Right cardiac atrium (tissue), 5 donors: ENCODE data around the gene IL4I1. TPM values are rescaled to one million over a fixed set of nuclear protein-coding genes. Genes with fewer than 3 reads are reported as not detected.

Experiments used
- ATAC-seq, 2 donors: fragments of 200-7000 bp; cut with Tn5 transposase; one replicate each; pipeline versions ENCODE4 v1.8.0 to v1.9.1; 2020; ENCODE audit warnings: moderate library complexity in 2 of 2, mild to moderate bottlenecking in 1 of 2
- DNase-seq, 3 donors: peaks; one replicate each; pipeline ENCODE4 v3.0.0-alpha.2; 2020
- H3K27ac ChIP-seq: one replicate; pipeline ENCODE4 v1.5.1; 2013; ENCODE audit warnings: mild to moderate bottlenecking, low read length, control low read depth, moderate library complexity
- H3K27me3 ChIP-seq: one replicate; pipeline ENCODE4 v1.6.1; 2013; ENCODE audit not compliant: control insufficient read depth, insufficient read depth
- H3K4me1 ChIP-seq: one replicate; pipeline ENCODE4 v1.6.1; 2013; ENCODE audit warnings: low read length; ENCODE audit not compliant: control insufficient read depth, insufficient read depth
- H3K4me3 ChIP-seq: one replicate; pipeline ENCODE4 v1.5.1; 2013; ENCODE audit warnings: low read length, control low read depth
- H3K9me3 ChIP-seq: one replicate; pipeline ENCODE4 v1.6.1; 2013; ENCODE audit warnings: low read length; ENCODE audit not compliant: control insufficient read depth
- WGBS: extraction: QIAGEN DNeasy Blood & Tissue Kit; methylation state at CpG from one replicate; pipeline ENCODE4 v1.1.7; 2013; 5-methylcytosine and 5-hydroxymethylcytosine counted together
- intact Hi-C, 4 donors: fragments of 100-400 bp; cut with DNase I; formaldehyde crosslinking; loops; one replicate each; pipeline versions ENCODE4 v1.11.0 to v1.14.0; 2022 to 2023
- polyA plus RNA-seq: library from polyadenylated mRNA; stranded (reverse); fragments of 200-250 nt; gene quantifications from one replicate; pipeline ENCODE4 v1.2.3, GENCODE V29; 2013
- total RNA-seq, 4 donors: library from RNA; stranded (reverse); fragmentation: NEBNext Ultra II Directional; extraction: Animal tissue kit (Norgen Biotek cat#: 25700); gene quantifications; one replicate each; pipeline ENCODE4 v1.2.1, GENCODE V29; 2021
- donor health status: healthy with polysubstance abuse.
- donor health status: DM: no; HTN: yes; CAD: no.
- donor health status: DM: no; HTN: no; CAD: no.
- donor health status: DM: no; HTN: yes; CAD: no; lungs with severe emphysema.
- donor health status: DM: yes; HTN: yes; CAD: no.

Gene IL4I1
- total and polyA plus RNA-seq, 5 donors = 0.24 to 0.92 (median 0.45) TPM; not detected in 1

DNA sequence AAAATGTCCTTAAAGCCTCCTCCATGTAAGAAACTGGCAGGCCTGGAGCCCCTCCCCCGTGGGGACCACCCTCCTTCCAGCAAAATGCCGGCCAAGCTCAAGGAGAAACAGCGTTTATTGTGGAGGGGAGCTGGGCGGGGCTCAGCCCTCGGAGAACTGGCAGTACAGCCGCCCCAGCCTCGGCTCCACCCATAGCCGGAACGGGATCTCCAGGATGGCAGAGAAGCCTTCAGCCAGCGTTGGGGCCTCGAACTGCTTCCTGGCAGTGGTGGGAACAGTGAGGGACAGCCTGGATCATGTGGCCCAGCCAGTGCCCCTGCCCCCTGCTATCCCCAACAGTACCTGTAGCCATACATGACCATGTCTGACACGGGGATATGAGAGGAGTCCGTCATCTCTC, 35.6 kb downstream of the IL4I1 start:
- peak; percentile 80 to 94 (median 84) for DNase-seq
- Histone ChIP-seq H3K4me3 (no peak overlapping the region), H3K4me1 (peaks cover 2% of the 10 kb centered on the region), H3K27ac (no peak overlapping the region), H3K27me3 (no peaks in the 10 kb centered on the region), H3K9me3 (no peaks in the 10 kb centered on the region)
- intact Hi-C loops = loop anchor here in 2 of 4 donors (10.0 kb wide), 1 partner anchor 46 kb away; the partner anchor contains the start of genes FUZ (in 2 of the 2) and MED25 (in 2 of the 2)
- ATAC-seq = peak; percentile 26 to 27
- 34% methylated on average over 13 of the region's 13 CpGs for WGBS

DNA sequence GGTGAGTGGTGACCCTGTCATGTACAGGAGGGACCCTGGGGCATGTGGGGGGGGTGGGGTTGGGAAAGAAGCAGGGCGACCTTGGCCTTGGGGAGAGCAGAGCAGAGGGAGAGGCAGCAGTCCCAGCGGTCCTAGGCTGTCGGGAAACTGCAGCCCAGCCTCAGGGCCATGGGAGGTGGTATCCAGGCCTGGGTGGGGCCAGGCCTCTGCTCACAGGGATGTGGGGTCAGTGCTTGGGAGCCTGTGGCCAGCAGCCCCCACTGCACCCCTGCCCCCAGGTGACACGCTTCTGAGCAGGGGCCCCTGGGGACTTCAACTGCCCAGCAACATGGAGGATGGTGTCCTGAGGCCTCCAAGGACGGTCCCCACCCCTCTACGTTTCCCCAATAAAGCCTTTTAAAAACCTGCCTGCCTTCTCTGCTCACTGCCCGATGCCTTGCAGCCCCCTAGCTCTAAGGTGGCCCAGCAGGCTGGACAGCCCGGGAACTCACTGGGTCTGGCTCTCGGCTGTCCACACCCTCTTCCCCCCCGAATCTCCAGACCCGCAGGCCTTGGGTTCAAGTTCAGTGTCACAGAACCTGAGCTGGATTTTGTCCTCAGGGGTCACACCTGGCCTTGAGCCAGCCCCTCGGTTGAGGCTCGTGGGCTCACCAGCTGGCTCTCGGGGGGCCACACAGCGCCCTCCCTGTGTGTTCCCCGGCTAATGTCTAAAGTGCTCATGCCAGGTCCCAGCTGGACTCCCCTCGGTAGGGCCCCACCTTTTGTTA, 36.2 kb downstream of the IL4I1 start:
- no peaks in the 10 kb centered on the region for H3K9me3 ChIP-seq
- peak in 2 of 3 donors; percentile 52 to 61 for DNase-seq
- no peak overlapping the region for H3K4me3 ChIP-seq
- 66% methylated on average over 17 of the region's 17 CpGs for WGBS
- intact Hi-C loops = loop anchor here in 2 of 4 donors (10.0 kb wide), 1 partner anchor 46 kb away; the partner anchor contains the start of genes FUZ (in 2 of the 2) and MED25 (in 2 of the 2)
- H3K4me1 ChIP-seq = peaks cover 2% of the 10 kb centered on the region
- H3K27ac ChIP-seq = no peak overlapping the region
- no peaks in the 10 kb centered on the region for H3K27me3 ChIP-seq
- ATAC-seq = no peak

DNA sequence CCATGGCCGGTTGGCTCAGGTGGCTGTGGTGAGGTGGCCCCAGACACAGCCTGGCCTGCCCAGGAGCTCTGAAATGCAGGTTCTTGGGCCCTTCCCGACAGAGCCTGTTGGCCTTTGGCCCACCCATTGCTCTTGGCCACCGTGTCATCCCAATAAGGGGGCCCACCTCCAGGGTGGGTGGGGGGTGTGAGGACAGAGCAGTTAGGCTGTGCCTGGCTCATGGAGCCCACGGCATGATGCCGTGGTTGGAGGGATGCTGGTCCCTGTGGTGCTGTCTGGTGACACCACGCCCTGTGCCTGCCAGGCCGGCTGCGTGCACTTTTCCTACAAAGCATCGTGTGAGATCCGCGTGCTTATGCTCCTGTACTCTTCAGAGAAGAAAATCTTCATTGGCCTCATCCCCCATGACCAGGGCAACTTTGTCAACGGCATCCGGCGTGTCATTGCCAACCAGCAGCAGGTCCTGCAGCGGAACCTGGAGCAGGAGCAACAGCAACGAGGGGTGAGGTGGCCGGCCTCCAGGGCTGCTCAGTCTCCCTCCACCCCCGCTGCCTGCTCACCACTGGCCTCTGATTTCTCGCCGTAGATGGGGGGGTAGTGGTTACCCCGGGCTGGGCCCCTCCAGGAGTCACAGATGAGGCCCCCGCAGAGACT, 36.9 kb downstream of the IL4I1 start:
- Histone ChIP-seq H3K9me3 (no peaks in the 10 kb centered on the region), H3K27ac (no peak overlapping the region), H3K4me1 (no peaks in the 10 kb centered on the region), H3K4me3 (no peak overlapping the region), H3K27me3 (no peaks in the 10 kb centered on the region)
- DNase-seq (peak; percentile 18 to 61 (median 60)), ATAC-seq (no peak)
- intact Hi-C loops = loop anchor here in 2 of 4 donors (10.0 kb wide), 2 partner anchors 45 to 175 kb away; partner anchors contain the start of genes FUZ (in 2 of the 2), MED25 (in 2 of the 2) and ADM5 (in 1 of the 2)
- 80% methylated on average over 22 of the region's 22 CpGs for WGBS

DNA sequence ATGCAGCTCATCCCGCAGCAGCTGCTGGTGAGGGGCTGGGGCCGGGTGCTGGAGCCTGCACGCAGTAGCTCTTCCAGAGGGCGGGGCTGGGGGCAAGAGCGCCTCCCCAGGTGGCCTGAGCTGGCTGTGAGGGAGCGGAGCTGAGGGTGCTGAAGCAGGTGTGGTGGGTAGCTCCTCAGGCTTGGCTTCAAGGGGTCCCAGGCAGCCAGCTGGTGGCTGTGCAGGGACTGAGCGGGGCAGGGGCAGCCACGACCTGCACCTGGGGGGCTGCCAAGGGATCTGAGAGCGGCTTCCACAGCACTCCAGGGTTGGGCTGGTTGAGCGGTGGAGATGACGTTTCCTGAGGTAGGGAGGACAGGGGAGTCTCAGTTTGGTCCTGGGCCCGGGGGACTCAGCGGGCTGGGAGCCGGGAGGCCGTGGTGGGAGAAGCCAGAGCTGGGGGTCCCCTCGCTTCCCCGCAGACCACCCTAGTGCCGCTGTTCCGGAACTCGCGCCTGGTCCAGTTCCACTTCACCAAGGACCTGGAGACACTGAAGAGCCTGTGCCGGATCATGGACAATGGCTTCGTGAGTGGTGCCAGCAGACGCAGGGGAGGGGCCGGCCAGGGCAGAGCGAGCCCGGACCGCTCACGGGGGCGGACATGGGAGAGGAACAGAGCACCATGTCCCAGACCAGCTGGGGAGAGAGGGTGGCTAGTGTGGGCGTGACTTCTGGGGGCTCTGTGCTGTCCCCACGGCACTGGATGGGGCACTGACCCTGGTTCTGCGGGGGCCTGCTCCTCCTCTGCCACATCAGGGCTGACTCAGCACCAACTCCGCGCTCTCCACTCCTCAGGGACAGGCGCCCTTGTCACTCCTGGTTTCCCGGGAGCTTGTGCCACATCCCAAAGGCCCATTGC, 38.4 kb downstream of the IL4I1 start:
- Histone ChIP-seq H3K4me3 (no peak overlapping the region), H3K9me3 (no peaks in the 10 kb centered on the region), H3K4me1 (no peaks in the 10 kb centered on the region), H3K27ac (no peak overlapping the region), H3K27me3 (no peaks in the 10 kb centered on the region)
- DNase-seq (peak in 2 of 3 donors; percentile 56 to 68), ATAC-seq (no peak)
- intact Hi-C loops = loop anchor here in 1 of 4 donors (10.0 kb wide), 1 partner anchor 174 kb away; the partner anchor contains the start of gene ADM5
- WGBS = 80% methylated on average over 37 of the region's 37 CpGs

DNA sequence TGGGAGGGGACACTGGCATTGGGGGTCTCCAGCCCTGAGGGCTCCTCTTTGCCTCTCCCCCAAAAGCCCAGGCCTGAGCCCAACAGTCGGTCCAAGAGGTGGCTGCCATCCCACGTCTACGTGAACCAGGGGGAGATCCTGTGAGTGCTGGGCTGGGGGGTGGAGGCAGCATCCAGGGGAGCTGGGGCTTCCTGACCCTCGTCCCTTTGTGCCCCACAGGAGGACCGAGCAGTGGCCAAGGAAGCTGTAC, 38.9 kb downstream of the IL4I1 start:
- WGBS = 75% methylated on average over 5 of the region's 5 CpGs
- ATAC-seq (no peak), DNase-seq (no peak)
- Histone ChIP-seq H3K27ac (no peak overlapping the region), H3K27me3 (no peaks in the 10 kb centered on the region), H3K4me3 (no peak overlapping the region), H3K9me3 (no peaks in the 10 kb centered on the region), H3K4me1 (no peaks in the 10 kb centered on the region)
- intact Hi-C loops = loop anchor here in 1 of 4 donors (10.0 kb wide), 1 partner anchor 173 kb away; the partner anchor contains the start of gene ADM5

DNA sequence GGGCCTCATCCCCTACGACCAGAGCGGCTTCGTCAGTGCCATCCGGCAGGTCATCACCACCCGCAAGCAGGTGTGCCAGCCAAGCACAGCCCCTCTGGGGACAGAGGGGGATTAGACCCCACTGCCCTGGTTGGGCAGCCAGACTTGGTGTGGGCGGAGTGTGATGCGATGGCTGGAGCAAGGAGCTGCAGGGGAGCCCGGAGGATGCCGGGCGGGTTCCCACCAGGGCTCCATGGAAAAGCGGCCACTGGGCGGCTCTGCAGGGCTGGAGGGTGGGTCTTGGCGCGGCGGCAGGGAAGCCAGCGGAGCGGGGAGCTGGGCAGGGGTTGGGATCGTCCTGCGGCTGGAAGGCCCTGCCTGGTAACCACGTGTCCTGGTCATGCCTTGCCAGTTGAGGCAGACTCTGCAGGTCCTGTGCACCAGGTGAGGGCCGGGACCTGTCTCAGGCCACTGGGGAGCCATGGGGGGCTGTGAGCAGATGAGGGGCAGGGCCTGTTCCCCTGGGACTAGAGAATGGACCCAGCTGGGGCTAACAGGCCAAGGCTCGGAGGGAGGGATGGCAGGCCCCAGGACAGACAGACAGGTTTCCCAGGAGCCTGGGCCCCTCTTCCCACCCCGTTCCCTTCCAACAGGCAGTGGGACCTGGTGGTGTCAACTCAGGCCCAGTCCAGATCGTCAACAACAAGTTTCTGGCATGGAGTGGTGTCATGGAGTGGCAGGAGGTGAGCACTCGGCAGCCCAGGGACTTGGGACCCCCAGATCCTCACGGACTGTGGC, 39.4 kb downstream of the IL4I1 start:
- 92% methylated on average over 26 of the region's 26 CpGs for WGBS
- H3K9me3 ChIP-seq = no peaks in the 10 kb centered on the region
- H3K4me3 ChIP-seq = no peak overlapping the region
- peaks cover 5% of the 10 kb centered on the region for H3K4me1 ChIP-seq
- H3K27me3 ChIP-seq = no peaks in the 10 kb centered on the region
- ATAC-seq = no peak
- peak in 2 of 3 donors; percentile 48 to 68 for DNase-seq
- no peak overlapping the region for H3K27ac ChIP-seq
- intact Hi-C loops = loop anchor here in 1 of 4 donors (10.0 kb wide), 1 partner anchor 172 kb away; the partner anchor contains the start of gene ADM5

DNA sequence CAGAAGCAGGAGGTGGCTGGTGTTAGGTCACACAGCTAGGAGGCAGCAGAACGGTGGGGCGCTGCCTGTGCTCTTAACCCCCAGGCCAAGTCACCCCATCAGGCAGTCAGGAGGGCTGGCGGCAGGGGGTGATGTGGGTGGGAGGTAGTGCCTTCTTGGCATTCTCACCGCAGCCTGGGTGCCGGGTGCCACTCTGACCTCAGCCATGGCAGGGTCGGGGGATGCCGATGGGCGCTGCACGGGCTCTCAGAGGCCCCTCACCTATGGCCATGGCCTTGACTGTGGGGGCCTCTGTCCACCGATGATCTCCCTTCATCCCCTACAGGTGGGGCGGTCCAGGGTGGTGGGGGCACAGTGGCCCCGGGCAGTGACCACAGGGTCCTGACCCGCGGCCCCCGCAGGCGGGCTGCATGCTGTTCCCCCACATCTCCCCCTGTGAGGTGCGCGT, 40.1 kb downstream of the IL4I1 start:
- intact Hi-C loops = loop anchor here in 1 of 4 donors (10.0 kb wide), 1 partner anchor 172 kb away; the partner anchor contains the start of gene ADM5
- WGBS = 91% methylated on average over 18 of the region's 18 CpGs
- H3K27ac ChIP-seq = no peak overlapping the region
- H3K27me3 ChIP-seq = no peaks in the 10 kb centered on the region
- DNase-seq (peak in 2 of 3 donors; percentile 55 to 59), ATAC-seq (peak in 1 of 2 donors; percentile 0)
- no peak overlapping the region for H3K4me3 ChIP-seq
- no peaks in the 10 kb centered on the region for H3K9me3 ChIP-seq
- peaks cover 6% of the 10 kb centered on the region for H3K4me1 ChIP-seq

DNA sequence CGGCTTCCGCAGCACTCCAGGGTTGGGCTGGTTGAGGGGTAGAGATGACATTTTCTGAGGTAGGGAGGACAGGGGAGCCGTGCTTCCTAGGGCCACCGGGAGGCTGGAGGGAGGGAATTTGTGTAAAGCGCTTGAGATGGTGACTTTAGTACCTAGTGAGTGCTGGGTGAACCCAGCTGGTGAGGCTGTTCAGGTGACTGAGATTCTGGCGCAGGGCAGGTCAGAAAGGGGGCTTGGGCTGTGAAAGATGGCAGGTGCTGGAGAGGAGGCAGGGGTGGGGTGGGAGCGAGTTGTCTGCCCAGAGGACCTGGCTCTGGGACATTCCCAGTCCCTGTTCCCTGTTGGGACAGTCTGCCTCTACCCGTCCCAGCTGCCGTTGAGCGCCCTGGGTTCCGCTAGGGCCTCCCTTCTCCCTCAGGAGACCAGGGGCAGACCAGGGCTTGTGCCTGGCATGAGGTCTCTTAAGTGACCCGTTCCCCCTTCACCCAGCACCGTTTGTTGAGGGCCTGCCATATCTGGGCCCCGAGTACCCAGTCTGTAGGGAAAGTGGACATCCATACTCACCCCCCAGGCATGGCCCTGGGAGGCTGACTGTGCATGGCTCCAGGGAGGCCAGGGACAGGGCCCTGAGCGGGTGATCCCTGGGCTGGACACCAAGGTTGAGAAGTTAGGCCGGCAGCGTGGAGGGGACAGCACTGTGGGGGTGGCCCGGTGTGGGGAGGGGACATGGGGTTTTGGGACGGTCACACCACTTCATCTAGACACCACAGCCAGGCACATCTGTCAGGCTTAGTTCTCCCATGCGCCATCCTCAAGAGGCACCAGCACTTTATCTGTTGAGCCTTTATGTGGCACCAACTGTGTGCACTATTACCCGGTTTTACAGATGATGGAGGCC, 40.8 kb downstream of the IL4I1 start:
- peaks cover 6% of the 10 kb centered on the region for H3K4me1 ChIP-seq
- WGBS = 78% methylated on average over 21 of the region's 21 CpGs
- intact Hi-C loops = loop anchor here in 1 of 4 donors (10.0 kb wide), 1 partner anchor 171 kb away; the partner anchor contains the start of gene ADM5
- H3K4me3 ChIP-seq = no peak overlapping the region
- DNase-seq = peak in 2 of 3 donors; percentile 57 to 63
- no peaks in the 10 kb centered on the region for H3K27me3 ChIP-seq
- ATAC-seq = no peak
- H3K9me3 ChIP-seq = no peaks in the 10 kb centered on the region
- no peak overlapping the region for H3K27ac ChIP-seq

DNA sequence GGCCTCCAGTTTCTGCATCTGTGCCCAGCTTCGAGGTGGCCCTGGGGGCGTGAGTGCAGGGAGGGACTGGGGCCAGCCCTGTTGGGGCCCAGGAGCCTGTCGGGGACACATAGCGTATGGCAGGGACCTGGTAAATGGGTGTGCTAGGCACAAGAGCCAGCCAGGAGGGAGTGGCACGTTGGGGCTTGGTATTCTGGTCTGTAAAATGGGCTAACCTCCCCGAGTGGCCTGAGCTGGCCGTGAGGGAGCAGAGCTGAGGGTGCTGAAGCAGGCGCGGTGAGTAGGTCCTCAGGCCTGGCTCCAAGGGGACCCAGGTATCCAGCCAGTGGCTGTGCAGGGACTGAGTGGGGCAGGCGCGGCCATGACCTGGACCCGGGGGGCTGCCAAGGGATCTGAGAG, 41.4 kb downstream of the IL4I1 start:
- Histone ChIP-seq H3K4me1 (peaks cover 6% of the 10 kb centered on the region), H3K27ac (no peak overlapping the region), H3K9me3 (no peaks in the 10 kb centered on the region), H3K4me3 (no peak overlapping the region), H3K27me3 (no peaks in the 10 kb centered on the region)
- peak in 2 of 3 donors; percentile 51 to 62 for DNase-seq
- ATAC-seq = no peak
- WGBS = 88% methylated on average over 12 of the region's 12 CpGs
- intact Hi-C loops = loop anchor here in 1 of 4 donors (10.0 kb wide), 1 partner anchor 170 kb away; the partner anchor contains the start of gene ADM5
